ENCODE measurements around the gene CDC42BPA. TPM values are rescaled to one million over a fixed set of nuclear protein-coding genes. Genes with fewer than 3 reads are reported as not detected.
A peak's percentile ranks its signal among the peaks of the same experiment; 100 is the strongest.

Gene CDC42BPA
- total and polyA plus RNA-seq, 9 of the 15 experiments (the other 6 are each of a cell fraction or from before 2014, with no cell fraction given), result 8.0 to 77.5 (median 52.1) TPM

DNA sequence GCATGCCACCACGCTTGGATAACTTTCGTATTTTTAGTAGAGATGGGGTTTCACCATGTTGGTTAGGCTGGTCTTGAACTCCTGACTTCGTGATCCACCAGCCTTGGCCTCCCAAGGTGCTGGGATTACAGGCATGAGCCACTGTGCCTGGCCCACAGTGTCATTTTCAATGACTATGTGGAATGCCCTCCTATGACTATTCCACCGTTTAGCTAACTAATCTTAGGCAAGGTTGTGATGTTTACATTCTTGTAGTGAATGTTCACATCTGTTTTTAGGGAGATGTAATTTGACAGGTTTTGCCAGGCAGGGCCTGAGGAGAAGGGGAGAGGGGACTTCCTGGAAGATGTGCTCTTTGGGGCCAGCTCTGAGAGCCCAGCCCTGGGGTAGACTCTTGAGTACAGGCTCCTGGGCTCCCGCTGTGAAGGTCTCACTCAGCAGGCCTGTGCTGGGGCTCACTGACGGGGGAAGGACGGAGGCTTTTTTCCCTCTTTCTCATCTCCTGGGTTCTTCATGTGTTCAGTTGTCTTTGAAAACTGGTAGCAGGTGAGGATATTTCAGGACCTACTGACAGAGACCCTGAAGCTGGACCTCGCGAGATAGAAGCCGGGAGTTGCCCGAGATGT lies 365.0 kb downstream of the CDC42BPA start:
- H3K27ac ChIP-seq (ENCODE audit: extremely low read depth, low read depth, low read length), result no peak overlapping the region
- no peak overlapping the region for H3K4me3 ChIP-seq
- no peaks in the 10 kb centered on the region for H3K9me1 ChIP-seq (ENCODE audit: control insufficient read depth, insufficient read depth, low read length)
- H3K4me1 ChIP-seq (replicated peaks in 1 of 2; ENCODE audit: control insufficient read depth in 2 of 2, insufficient read depth in 2 of 2, low read length in 2 of 2), result peaks cover 0 to 2% of the 10 kb centered on the region in 2 experiments; a peak in 1 of 5 replicates
- FAIRE-seq, result no peak
- no peaks in the 10 kb centered on the region for H3K36me3 ChIP-seq (ENCODE audit: control insufficient read depth, insufficient read depth, low read length)
- H3K9ac ChIP-seq (ENCODE audit: insufficient read depth in 1 of 2, low read depth in 2 of 2, low read length in 2 of 2), result 0 out of 4 replicates have a peak overlapping the region, but pooled peaks of 1 of the 2 experiments have one; percentile 4
- no peaks in the 10 kb centered on the region for H3K9me3 ChIP-seq (replicated peaks; ENCODE audit: control insufficient read depth, insufficient read depth, low read depth, low read length)
- no peaks in the 10 kb centered on the region for H3K27me3 ChIP-seq (ENCODE audit: control insufficient read depth in 2 of 2, insufficient read depth in 2 of 2, low read length in 2 of 2)
- ChIA-PET CTCF (ENCODE audit: low intra/inter-chr PET ratio) (no interaction called here), POLR2A (interaction anchor here (0.6 to 1.8 kb wide), 7 partner anchors 11 to 39 kb away, joined by 3 to 7 read pairs (median 3); partner anchors contain the start of gene COQ8A)
- ATAC-seq, result no peak
- in situ Hi-C loops (cut with MboI) (no loop called here), intact Hi-C loops (cut with micrococcal nuclease) (no loop called here)
- H3K4me2 ChIP-seq (ENCODE audit: insufficient read depth, low read length), result no peak overlapping the region
- no peak overlapping the region for H2AFZ ChIP-seq (ENCODE audit: low read depth, low read length)
- peaks cover 15% of the 10 kb centered on the region; the same call in 2 of the 3 replicates for H3K79me2 ChIP-seq (ENCODE audit: control insufficient read depth, insufficient read depth, low read length)
- no peak for DNase-seq (ENCODE audit: extremely low read depth in 1 of 4, low spot score in 3 of 4)
- WGBS (ENCODE audit: insufficient coverage, low coverage, missing lambda C conversion rate), result 74% methylated on average over 11 of the region's 11 CpGs
- H4K20me1 ChIP-seq (replicated peaks; ENCODE audit: control insufficient read depth, insufficient read depth, low read length), result peaks cover 10% of the 10 kb centered on the region
- BruUV-seq (replicated peaks), result no TSS peak
- TF ChIP-seq POLR2H (tag; IDR thresholded peaks at IDR 0.05; ENCODE audit: low read depth), result no peak
- TF ChIP-seq KLF1 (tag; IDR thresholded peaks at IDR 0.05), result no peak
- TF ChIP-seq ZNF263 (CRISPR knock-in tag; IDR thresholded peaks at IDR 0.05; ENCODE audit: borderline replicate concordance), result no peak
- TF ChIP-seq, protein P1, sequence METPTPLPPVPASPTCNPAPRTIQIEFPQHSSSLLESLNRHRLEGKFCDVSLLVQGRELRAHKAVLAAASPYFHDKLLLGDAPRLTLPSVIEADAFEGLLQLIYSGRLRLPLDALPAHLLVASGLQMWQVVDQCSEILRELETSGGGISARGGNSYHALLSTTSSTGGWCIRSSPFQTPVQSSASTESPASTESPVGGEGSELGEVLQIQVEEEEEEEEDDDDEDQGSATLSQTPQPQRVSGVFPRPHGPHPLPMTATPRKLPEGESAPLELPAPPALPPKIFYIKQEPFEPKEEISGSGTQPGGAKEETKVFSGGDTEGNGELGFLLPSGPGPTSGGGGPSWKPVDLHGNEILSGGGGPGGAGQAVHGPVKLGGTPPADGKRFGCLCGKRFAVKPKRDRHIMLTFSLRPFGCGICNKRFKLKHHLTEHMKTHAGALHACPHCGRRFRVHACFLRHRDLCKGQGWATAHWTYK (CRISPR knock-in tag; IDR thresholded peaks at IDR 0.05), result no peak
- TF ChIP-seq SPI1 (IDR thresholded peaks at IDR 0.05; ENCODE audit: borderline replicate concordance, low read depth, low read length), result no peak
- TF ChIP-seq HDAC2 (IDR thresholded peaks at IDR 0.05), result no peak
- no peak for TF ChIP-seq FOXP1 (CRISPR knock-in tag; IDR thresholded peaks at IDR 0.05)
- TF ChIP-seq TFE3 (CRISPR knock-in tag; IDR thresholded peaks at IDR 0.05), result no peak
- no peak for TF ChIP-seq MEF2A (IDR thresholded peaks at IDR 0.05; ENCODE audit: control insufficient read depth, low read depth, low read length)
- no peak for TF ChIP-seq SMAD1 (IDR thresholded peaks at IDR 0.05; ENCODE audit: low read depth, low read length, partially characterized antibody)
- TF ChIP-seq CC2D1A (IDR thresholded peaks at IDR 0.05), result no peak
- no peak for TF ChIP-seq FOXK1 (CRISPR knock-in tag; IDR thresholded peaks at IDR 0.05; ENCODE audit: borderline replicate concordance)
- no peak for TF ChIP-seq ZNF24 (IDR thresholded peaks at IDR 0.05)
- TF ChIP-seq CBFA2T3 (IDR thresholded peaks at IDR 0.05), result no peak
- TF ChIP-seq, protein P2, sequence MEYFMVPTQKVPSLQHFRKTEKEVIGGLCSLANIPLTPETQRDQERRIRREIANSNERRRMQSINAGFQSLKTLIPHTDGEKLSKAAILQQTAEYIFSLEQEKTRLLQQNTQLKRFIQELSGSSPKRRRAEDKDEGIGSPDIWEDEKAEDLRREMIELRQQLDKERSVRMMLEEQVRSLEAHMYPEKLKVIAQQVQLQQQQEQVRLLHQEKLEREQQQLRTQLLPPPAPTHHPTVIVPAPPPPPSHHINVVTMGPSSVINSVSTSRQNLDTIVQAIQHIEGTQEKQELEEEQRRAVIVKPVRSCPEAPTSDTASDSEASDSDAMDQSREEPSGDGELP (CRISPR knock-in tag; IDR thresholded peaks at IDR 0.05; ENCODE audit: borderline replicate concordance), result no peak
